Muscle layer of duodenum (tissue), 2 donors: ENCODE measurements around the gene SLC15A4.
"Not testable (repeated sequence)": the region's sequence is repeated elsewhere in the genome, so short reads cannot be mapped to it uniquely, and the experiment has no call there.

Experiments used
- H3K27ac ChIP-seq: one replicate; pipeline ENCODE4 v1.7.0; 2013; ENCODE audit warnings: mild to moderate bottlenecking, low read length
- H3K27me3 ChIP-seq: one replicate; pipeline ENCODE4 v1.7.0; 2013; ENCODE audit warnings: low read depth, mild to moderate bottlenecking, control low read depth, low read length
- H3K36me3 ChIP-seq, 2 donors: one replicate each; pipeline ENCODE4 v1.7.0; 2013; ENCODE audit warnings: low read length in 2 of 2, control low read depth in 1 of 2, mild to moderate bottlenecking in 1 of 2; ENCODE audit not compliant: insufficient read depth in 2 of 2, control insufficient read depth in 1 of 2
- H3K4me1 ChIP-seq, 2 donors: one replicate each; pipeline ENCODE4 v1.7.0; 2013; ENCODE audit warnings: low read length in 2 of 2, mild to moderate bottlenecking in 2 of 2, control low read depth in 1 of 2, moderate library complexity in 1 of 2; ENCODE audit not compliant: insufficient read depth in 2 of 2, control insufficient read depth in 1 of 2
- H3K4me3 ChIP-seq, 2 donors: one replicate each; pipeline ENCODE4 v1.7.0; 2013; ENCODE audit warnings: low read length in 2 of 2, low read depth in 1 of 2, mild to moderate bottlenecking in 1 of 2
- H3K9me3 ChIP-seq, 2 donors: one replicate each; pipeline ENCODE4 v1.7.0; 2013; ENCODE audit warnings: low read length in 2 of 2, control low read depth in 1 of 2, mild to moderate bottlenecking in 1 of 2; ENCODE audit not compliant: control insufficient read depth in 1 of 2
- donor health status: healthy.

The SLC15A4 gene

DNA sequence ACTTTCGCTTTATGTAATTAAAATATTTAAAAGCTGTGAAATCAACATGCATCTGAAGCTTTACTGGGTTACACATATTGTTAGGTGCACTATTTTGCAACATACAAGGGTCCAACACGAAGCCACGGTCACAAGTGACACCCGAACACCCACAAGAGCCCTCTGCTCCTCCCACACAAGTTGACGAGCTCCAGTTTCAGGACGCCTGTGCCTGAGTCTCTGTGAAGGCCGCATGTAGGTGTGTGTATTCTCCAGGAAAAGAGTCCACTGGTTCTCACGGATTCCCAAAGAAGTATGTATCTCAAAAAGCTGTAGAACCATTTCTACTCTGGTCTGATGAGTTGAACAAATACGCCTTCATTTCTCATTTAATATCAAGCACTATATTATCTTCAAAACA lies 12.0 kb downstream of the SLC15A4 start:
- Histone ChIP-seq H3K36me3 (peaks cover 16 to 24% of the 10 kb centered on the region in 2 donors), H3K27ac (no peak overlapping the region), H3K4me3 (no peak overlapping the region), H3K27me3 (no peaks in the 10 kb centered on the region), H3K9me3 (no peaks in the 10 kb centered on the region), H3K4me1 (peaks cover 10 to 26% of the 10 kb centered on the region in 2 donors)

DNA sequence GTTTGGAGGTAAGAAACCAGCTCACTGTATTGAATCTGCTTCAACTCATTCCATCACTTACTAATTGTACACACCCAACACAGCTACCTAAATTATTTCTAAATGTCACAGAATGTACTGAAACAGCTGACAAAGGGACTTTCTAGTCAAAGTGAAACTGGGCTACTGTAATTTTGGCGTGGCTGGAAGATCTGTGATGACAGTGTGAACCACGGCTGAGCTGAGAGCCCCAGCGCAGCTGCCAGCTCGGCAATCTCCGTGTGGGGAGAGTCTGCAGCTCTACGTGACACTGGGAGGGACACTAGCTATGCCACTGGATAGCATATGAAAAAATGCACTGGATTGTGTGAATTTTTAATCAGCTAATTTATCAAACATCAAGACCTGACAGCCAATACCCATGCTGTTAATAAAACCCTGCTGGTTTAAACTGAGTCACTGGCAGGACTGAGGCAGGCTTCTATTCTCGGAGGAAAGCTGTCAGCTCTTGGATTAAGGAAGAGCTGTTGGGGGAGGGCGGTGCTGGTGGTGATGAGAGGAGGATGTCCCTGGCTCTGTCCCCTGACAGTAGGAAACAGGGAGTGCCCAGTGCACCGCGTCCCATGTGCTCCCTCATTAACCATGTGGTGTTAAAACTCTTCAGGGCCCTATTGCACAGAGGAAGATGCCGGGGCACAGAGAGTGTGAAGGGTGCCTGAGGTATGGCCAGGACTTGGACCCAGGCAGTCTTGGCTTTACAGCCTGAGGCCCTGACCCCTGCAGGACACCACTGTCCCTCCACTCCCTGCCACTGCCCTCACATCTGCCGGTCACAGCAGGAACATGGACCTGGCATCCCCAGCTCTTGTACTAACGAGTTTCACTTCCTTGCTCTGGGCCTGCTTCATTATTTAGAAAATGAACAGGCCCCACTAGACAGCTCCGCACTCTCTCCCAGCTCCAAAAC lies 13.3 kb downstream of the SLC15A4 start:
- Histone ChIP-seq H3K36me3 (peaks cover 16 to 27% of the 10 kb centered on the region in 2 donors), H3K27ac (peak overlapping the region; percentile 58), H3K4me1 (peaks cover 10 to 18% of the 10 kb centered on the region in 2 donors)

DNA sequence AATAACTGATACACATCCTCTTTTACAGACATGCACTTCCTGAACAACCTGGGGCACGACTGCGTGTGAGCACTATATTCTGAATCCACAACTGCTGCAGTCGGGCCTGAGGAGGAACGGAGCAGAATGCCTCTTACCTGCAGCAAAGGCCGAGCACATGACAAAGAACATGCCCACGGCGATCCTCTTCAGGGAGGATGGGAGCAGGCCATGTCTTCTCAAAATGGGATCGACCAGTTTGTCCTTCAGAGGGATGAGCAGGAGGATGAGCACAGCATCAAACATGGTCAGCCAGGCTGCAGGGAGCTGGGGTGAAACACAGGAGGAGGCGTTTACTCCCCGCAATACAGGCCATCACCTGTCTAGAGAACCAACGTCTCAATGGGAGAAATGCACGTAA lies 15.1 kb downstream of the SLC15A4 start:
- Histone ChIP-seq H3K4me1 (peaks cover 10 to 18% of the 10 kb centered on the region in 2 donors), H3K4me3 (no peak overlapping the region), H3K36me3 (peaks cover 26 to 27% of the 10 kb centered on the region in 2 donors), H3K9me3 (peaks cover 0 to 2% of the 10 kb centered on the region in 2 donors), H3K27ac (no peak overlapping the region), H3K27me3 (no peaks in the 10 kb centered on the region)

More for the DNA sequence above, 13.3 kb downstream of the SLC15A4 start:
- Histone ChIP-seq H3K9me3 (no peaks in the 10 kb centered on the region), H3K27me3 (no peaks in the 10 kb centered on the region), H3K4me3 (no peak overlapping the region)

DNA sequence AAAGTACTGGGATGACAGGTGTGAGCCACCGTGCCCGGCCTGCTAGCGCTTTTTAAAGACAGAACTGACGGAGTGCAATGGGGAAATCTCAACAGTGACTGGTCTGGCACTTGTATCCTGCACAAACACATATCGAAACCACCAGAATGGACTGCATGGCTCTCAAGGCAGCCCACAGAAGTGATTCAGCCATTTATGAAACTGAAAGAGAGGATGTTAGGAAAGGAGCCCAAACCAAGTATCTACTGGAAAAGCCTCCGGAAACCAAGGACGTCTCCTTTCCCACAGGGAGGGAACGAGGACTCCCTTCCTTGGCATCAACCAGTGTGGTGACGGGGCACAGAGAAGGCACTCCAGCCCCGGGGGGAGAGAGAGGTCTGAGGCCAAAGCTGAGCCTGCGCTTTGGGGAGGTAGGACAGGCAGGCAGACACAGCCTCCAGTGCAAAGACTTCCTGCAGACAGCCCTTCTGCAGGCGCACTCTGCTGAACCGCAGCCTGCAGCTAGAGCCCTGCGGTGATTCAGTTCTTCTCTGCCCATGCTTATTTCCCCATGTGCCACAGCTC lies 16.5 kb downstream of the SLC15A4 start:
- H3K27ac ChIP-seq = no peak overlapping the region
- peaks cover 21 to 31% of the 10 kb centered on the region in 2 donors for H3K36me3 ChIP-seq
- H3K9me3 ChIP-seq = peaks cover 0 to 2% of the 10 kb centered on the region in 2 donors
- H3K4me3 ChIP-seq = no peak overlapping the region
- H3K4me1 ChIP-seq = peaks cover 10 to 18% of the 10 kb centered on the region in 2 donors
- no peaks in the 10 kb centered on the region for H3K27me3 ChIP-seq

DNA sequence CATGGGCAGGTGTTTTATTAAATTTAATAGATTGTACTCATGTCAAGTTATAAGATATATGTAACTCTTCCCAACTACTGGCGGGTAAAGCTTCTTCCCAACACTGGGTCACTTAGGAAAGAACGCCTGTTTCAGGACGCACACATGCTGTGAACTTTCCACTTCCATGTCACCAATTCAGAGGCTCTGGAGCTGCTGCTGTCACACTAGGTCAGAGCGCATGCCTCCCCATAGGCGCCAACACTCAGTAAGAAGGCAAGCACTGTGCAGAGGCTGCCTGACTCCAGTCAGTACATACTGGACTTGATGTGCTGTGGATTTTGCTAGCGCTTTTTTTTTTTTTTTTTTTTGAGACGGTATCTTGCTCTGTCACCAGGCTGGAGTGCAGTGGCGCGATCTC lies 17.2 kb downstream of the SLC15A4 start:
- H3K27ac ChIP-seq = no peak overlapping the region
- H3K4me3 ChIP-seq = no peak overlapping the region
- peaks cover 21 to 31% of the 10 kb centered on the region in 2 donors for H3K36me3 ChIP-seq
- peaks cover 0 to 2% of the 10 kb centered on the region in 2 donors for H3K9me3 ChIP-seq
- H3K27me3 ChIP-seq = no peaks in the 10 kb centered on the region
- H3K4me1 ChIP-seq = peaks cover 10 to 18% of the 10 kb centered on the region in 2 donors

DNA sequence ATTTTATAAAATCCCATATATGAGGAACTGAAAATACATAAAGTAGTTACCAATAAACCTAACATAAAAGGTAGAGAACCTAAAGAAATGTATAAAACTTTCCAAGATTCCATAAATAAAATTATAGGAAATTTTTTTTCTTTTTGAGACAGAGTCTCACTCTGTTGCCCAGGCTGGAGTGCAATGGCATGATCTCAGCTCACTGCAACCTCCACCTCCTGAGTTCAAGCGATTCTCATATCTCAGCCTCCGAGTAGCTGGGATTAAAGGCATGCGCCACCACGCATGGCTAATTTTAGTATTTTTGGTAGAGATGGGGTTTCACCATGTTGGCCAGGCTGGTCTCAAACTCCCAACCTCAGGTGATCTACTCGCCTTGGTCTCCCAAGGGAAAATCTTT lies 18.4 kb downstream of the SLC15A4 start:
- H3K27ac ChIP-seq, H3K4me3 ChIP-seq, H3K4me1 ChIP-seq, H3K9me3 ChIP-seq, H3K27me3 ChIP-seq: not testable (repeated sequence)
- H3K36me3 ChIP-seq = peaks cover 27 to 43% of the 10 kb centered on the region in 2 donors

DNA sequence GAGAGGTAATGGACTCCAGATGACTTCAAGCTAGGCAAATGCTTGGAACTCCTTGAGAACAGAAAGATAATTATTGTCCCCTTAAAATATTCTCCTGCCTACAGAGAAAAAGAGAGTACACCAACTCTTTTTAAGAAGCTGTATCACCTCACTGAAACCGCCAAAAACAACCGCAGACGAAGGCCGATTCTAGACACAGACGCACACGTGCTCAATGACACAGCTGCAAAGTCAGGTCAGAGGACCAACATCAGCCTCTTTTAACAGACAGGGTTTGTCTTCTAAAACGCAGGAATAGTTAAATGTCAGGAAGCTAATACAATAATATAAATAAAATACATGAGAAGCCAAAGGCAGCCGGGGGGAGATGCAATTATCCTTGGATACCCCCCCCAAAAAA lies 19.0 kb downstream of the SLC15A4 start:
- H3K27ac ChIP-seq = no peak overlapping the region
- H3K36me3 ChIP-seq = peaks cover 33 to 50% of the 10 kb centered on the region in 2 donors
- H3K4me3 ChIP-seq = no peak overlapping the region
- no peaks in the 10 kb centered on the region for H3K27me3 ChIP-seq
- H3K9me3 ChIP-seq = peaks cover 0 to 2% of the 10 kb centered on the region in 2 donors
- peaks cover under 1 to 1% of the 10 kb centered on the region in 2 donors for H3K4me1 ChIP-seq

DNA sequence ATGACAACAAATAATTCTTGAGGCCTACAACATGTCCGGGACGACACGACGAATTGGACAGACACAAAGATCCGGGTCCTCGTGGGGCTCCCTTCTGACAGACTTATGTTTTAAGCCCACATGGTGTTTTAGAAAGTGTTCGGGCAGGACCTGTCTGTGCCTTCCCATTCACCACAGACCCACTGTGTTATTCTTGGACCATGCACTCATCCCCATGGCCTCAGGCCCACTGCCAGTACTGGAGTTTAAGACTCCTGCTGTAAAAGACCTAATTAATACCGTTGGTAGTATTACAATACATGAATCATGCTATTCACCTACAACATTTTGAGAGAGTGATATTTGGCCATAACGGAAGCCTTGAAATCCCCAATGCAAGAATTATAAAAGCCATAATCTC lies 20.0 kb downstream of the SLC15A4 start:
- Histone ChIP-seq H3K36me3 (peaks cover 38 to 57% of the 10 kb centered on the region in 2 donors), H3K27ac (no peak overlapping the region), H3K4me3 (no peak overlapping the region), H3K9me3 (peaks cover 0 to 2% of the 10 kb centered on the region in 2 donors), H3K4me1 (no peaks in the 10 kb centered on the region), H3K27me3 (no peaks in the 10 kb centered on the region)

DNA sequence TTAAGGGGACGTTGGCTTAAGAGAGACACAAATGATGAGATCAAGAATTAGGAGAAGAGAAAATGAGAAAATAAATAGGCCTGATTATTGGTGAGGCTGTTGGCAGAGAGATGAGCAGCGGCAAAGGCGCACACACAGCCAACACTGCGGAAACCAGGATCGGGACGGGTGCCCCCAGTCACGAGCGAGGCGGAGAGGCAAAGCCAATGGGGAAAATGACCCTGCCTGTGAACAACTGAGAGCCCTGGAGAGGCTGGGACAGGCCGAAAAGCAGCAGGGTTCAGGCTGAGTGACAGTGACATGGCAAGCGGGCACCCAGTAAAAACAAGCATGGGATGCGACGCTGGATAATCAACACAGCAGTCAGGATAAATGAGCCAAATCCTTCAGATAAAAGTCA lies 21.0 kb downstream of the SLC15A4 start:
- no peaks in the 10 kb centered on the region for H3K4me1 ChIP-seq
- H3K4me3 ChIP-seq = no peak overlapping the region
- peaks cover 0 to 2% of the 10 kb centered on the region in 2 donors for H3K9me3 ChIP-seq
- no peak overlapping the region for H3K27ac ChIP-seq
- H3K27me3 ChIP-seq = no peaks in the 10 kb centered on the region
- peaks cover 37 to 58% of the 10 kb centered on the region in 2 donors for H3K36me3 ChIP-seq

DNA sequence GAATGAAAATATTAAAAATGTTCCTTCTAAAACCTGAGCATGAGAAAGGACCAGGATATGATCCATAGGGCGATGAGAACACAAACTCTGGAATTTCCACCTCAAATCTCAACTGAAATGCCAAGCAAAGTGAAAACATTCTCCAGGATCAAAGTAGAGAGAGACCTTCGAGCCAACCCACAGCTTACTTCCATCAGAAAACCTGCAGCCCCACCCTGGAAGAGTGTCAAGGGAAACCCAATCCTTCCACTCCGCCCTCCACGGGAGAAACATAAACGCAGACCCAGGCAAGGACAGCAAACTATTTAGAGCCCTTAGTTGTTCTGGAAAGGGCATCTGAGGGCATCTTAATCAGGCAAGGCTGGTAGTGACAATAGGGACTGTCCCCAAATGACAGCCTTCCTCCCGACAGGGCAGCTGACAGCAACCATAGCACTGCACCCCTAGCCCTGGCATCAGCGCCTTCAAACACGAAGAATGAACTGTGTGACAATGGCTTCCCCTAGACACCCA lies 21.8 kb downstream of the SLC15A4 start:
- Histone ChIP-seq H3K4me1 (no peaks in the 10 kb centered on the region), H3K4me3 (no peak overlapping the region), H3K9me3 (peaks cover 0 to 2% of the 10 kb centered on the region in 2 donors), H3K27ac (no peak overlapping the region), H3K36me3 (peaks cover 38 to 59% of the 10 kb centered on the region in 2 donors), H3K27me3 (no peaks in the 10 kb centered on the region)

DNA sequence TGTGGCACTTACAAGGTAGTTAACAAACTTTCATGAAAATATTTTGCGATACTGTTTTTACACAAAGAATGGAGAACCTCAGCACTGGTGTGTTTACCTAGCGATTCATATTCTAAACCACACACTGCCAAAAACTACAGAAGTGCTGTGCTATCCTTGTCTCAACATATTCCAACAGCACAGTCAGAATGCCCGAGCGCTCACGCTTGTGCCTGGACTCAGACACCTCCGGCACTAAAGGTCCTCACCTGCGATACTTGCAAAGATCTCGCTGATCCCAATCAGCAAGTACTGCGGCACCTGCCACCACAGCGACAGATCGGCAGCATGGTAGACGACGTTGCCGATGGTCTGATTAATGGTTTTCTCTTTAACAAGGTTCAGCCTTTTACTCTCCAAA lies 23.2 kb downstream of the SLC15A4 start:
- Histone ChIP-seq H3K27me3 (no peaks in the 10 kb centered on the region), H3K36me3 (peaks cover 39 to 67% of the 10 kb centered on the region in 2 donors), H3K9me3 (peaks cover 0 to 2% of the 10 kb centered on the region in 2 donors), H3K27ac (no peak overlapping the region), H3K4me3 (no peak overlapping the region), H3K4me1 (no peaks in the 10 kb centered on the region)
